Measurements from ENCODE around the gene KPRP. TPM values are rescaled to one million over a fixed set of nuclear protein-coding genes. Genes with fewer than 3 reads are reported as not detected.

Gene KPRP
- total RNA-seq, 2 experiments from 2014 or later: not detected

DNA sequence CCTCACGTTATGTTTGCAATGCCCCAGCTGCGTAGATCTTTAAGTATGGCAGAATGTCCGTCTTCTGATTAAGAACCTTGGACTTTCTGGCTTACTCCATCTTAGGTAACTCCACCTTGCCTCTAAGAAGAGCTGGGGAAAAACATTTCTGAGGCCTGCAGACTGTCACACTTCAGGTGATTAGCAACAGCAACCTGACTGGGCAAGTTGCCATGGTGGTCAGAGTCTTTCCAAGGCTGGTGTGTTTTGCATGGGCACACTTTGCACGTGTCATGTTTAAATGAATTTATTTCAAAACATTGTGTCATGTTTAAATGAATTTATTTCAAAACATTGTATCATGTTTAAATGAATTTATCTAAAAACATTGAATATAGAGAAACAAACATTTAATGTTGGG is 811 bp downstream of the KPRP start:
- no peak overlapping the region for H3K4me3 Mint-ChIP-seq
- no peaks in the 10 kb centered on the region for H3K9me3 Mint-ChIP-seq
- no peak overlapping the region for H3K27ac Mint-ChIP-seq
- peaks cover 33% of the 10 kb centered on the region for H3K27me3 Mint-ChIP-seq
- H3K36me3 Mint-ChIP-seq: no peaks in the 10 kb centered on the region
- H3K4me1 Mint-ChIP-seq: no peaks in the 10 kb centered on the region
- no peak for DNase-seq

DNA sequence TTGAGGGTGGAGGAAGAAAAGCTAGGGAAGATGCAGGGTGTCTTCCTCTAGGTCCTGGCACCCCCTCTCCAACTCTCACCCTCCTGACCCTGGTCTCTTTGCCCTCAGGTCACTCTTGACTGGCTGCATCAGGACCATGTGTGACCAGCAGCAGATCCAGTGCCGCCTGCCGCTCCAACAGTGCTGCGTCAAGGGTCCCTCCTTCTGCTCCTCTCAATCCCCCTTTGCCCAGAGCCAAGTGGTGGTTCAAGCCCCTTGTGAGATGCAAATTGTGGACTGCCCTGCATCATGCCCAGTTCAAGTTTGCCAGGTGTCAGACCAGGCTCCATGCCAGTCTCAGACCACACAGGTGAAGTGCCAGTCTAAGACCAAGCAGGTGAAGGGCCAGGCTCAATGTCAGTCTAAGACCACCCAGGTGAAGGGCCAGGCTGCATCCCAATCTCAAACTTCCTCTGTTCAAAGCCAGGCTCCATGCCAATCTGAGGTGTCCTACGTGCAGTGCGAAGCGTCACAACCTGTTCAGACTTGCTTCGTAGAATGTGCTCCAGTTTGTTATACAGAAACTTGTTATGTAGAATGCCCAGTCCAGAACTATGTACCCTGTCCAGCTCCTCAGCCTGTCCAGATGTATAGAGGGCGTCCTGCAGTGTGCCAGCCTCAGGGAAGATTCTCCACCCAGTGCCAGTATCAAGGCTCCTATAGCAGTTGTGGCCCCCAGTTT is 1.8 kb downstream of the KPRP start:
- Mint-ChIP-seq H3K27me3 (peaks cover 23% of the 10 kb centered on the region), H3K36me3 (no peaks in the 10 kb centered on the region), H3K4me3 (no peak overlapping the region), H3K4me1 (no peaks in the 10 kb centered on the region), H3K9me3 (no peaks in the 10 kb centered on the region), H3K27ac (no peak overlapping the region)
- DNase-seq: no peak

DNA sequence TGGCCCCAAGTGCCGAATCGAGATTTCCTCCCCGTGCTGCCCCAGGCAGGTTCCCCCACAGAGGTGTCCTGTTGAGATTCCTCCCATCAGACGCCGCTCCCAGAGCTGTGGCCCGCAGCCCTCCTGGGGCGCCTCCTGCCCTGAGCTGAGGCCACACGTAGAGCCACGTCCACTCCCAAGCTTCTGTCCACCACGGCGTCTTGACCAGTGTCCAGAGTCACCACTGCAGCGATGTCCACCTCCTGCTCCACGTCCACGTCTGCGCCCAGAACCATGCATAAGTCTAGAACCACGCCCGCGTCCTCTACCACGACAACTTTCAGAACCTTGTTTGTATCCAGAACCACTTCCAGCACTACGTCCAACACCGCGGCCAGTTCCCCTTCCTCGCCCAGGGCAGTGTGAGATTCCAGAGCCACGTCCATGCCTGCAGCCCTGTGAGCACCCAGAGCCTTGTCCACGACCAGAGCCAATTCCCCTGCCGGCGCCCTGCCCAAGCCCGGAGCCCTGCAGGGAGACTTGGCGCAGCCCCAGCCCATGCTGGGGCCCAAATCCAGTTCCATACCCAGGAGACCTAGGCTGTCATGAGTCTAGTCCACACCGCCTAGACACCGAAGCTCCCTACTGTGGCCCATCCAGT is 2.8 kb downstream of the KPRP start:
- H3K27ac Mint-ChIP-seq: no peak overlapping the region
- no peak overlapping the region for H3K4me3 Mint-ChIP-seq
- no peaks in the 10 kb centered on the region for H3K36me3 Mint-ChIP-seq
- H3K27me3 Mint-ChIP-seq: peaks cover 19% of the 10 kb centered on the region
- H3K4me1 Mint-ChIP-seq: no peaks in the 10 kb centered on the region
- DNase-seq: no peak
- H3K9me3 Mint-ChIP-seq: no peaks in the 10 kb centered on the region

DNA sequence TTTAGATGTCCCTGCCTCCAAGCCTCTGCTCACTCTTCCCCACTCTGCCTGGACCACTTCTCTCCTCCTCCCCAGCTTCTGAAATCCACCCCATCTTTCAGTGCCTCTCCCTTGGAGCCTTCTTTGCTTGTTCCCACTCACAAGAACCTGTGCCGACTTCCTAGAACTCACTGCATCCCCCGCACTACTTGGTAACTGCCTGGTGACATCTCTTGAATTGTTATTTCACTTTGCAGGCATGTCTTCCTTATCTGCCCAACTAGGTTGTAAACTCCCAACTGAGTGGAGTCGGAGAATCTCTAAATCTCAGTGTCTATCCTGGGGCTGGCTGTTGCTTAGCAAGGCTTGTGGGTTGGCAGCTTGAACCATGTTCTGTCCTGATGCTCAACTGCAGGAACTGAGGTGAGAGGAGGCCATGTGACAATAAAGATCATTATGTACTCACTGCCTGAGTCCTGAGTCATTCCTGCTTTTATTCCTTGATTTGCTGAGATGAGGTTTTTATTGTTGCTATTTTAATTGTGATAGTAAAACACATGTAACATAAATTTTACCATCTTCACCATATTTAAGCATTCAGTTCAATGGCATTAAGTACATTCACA is 3.9 kb downstream of the KPRP start:
- H3K4me1 Mint-ChIP-seq: no peaks in the 10 kb centered on the region
- no peak overlapping the region for H3K4me3 Mint-ChIP-seq

DNA sequence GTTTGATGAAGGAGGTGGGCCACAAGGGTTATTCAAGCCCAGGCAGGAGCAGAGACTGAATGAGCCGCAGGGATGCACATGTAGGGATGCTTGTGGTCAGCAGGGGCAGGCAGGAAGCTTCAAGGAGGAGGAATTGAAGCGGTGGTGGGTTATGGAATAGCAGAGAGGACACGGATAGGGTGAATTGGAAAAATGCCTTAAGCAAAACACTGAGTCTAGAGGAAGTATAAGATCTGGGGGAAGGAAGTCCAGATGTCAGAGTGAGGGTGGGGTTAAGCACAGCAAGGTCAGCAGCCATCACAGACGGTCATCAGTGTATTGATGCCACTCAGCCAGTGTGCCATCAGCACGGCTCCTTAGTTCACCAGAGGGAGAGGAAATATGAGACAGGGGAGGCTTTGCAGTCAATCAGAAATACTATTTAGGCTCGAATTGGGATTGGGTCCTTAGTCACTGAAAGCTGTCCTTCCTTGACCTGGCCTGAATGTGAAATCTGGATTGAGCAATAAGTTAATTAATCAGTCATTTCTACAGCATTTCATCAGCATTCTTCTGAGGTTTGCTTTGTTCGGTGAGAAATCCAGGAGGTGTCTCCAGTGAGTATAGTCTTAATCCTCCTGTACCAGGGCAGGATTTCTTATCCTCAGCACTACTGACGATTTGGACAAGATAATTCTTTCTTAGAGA is 11.2 kb downstream of the KPRP start:
- H3K4me3 Mint-ChIP-seq: no peak overlapping the region
- H3K4me1 Mint-ChIP-seq: no peaks in the 10 kb centered on the region
- no peak for DNase-seq
- peaks cover 4% of the 10 kb centered on the region for H3K27me3 Mint-ChIP-seq
- H3K9me3 Mint-ChIP-seq: no peaks in the 10 kb centered on the region
- H3K27ac Mint-ChIP-seq: no peak overlapping the region
- H3K36me3 Mint-ChIP-seq: peaks cover 2% of the 10 kb centered on the region

More for the DNA sequence above, 3.9 kb downstream of the KPRP start:
- Mint-ChIP-seq H3K36me3 (no peaks in the 10 kb centered on the region), H3K27me3 (peaks cover 16% of the 10 kb centered on the region), H3K9me3 (no peaks in the 10 kb centered on the region), H3K27ac (no peak overlapping the region)
- DNase-seq: no peak

DNA sequence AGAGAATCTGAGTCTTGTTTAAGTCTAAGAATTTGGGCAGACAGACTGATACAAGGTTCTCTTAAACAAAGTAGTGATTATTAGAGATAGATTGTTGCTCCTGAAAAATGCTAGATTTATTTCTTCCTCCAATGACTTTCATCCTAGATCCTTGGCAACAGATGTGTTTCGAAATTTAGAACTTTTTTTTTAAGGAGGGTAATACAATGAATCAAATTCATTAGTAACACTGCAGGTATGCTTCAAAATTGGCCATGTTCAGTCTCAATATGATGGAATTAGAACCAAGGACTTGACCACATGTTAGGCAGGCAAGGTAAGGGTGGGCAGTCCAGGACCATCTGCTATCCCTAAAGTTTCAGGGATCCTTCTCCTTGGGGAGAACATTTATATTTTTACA is 12.6 kb downstream of the KPRP start:
- Mint-ChIP-seq H3K9me3 (no peaks in the 10 kb centered on the region), H3K27ac (no peak overlapping the region), H3K36me3 (peaks cover 2% of the 10 kb centered on the region), H3K4me1 (no peaks in the 10 kb centered on the region), H3K4me3 (no peak overlapping the region), H3K27me3 (peaks cover 6% of the 10 kb centered on the region)
- no peak for DNase-seq

DNA sequence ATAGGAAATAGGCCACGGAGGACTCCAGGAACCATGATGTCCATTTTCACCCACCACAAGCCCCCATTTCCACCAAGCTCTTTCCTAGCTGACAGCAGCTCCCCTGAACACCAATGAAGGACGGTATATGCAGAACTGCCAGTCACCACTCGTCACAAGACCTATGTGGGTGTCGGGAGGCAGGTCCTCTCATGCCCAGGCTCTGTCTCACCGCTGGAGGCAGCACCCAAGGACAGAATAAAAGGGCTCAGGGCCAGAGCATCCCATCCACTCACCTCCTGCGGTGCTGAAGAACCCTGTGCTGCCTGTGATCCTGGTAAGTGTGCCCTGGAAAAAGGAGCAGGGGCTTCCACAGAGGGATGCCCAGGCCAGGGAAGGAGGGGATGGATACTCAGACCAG is 17.1 kb downstream of the KPRP start, which contains the start of gene LCE1F:
TSS of gene LCE1F (plus strand) at position 266 of the 400 bp plus-strand sequence. CDS start 1,232 bp downstream, outside the sequence.
- no peaks in the 10 kb centered on the region for H3K9me3 Mint-ChIP-seq
- DNase-seq: no peak
- H3K36me3 Mint-ChIP-seq: peaks cover 2% of the 10 kb centered on the region
- H3K4me1 Mint-ChIP-seq: no peaks in the 10 kb centered on the region
- H3K27ac Mint-ChIP-seq: no peak within 1 kb of the TSS
- H3K27me3 Mint-ChIP-seq: peaks cover 15% of the 10 kb centered on the region
- no peak within 1 kb of the TSS for H3K4me3 Mint-ChIP-seq

DNA sequence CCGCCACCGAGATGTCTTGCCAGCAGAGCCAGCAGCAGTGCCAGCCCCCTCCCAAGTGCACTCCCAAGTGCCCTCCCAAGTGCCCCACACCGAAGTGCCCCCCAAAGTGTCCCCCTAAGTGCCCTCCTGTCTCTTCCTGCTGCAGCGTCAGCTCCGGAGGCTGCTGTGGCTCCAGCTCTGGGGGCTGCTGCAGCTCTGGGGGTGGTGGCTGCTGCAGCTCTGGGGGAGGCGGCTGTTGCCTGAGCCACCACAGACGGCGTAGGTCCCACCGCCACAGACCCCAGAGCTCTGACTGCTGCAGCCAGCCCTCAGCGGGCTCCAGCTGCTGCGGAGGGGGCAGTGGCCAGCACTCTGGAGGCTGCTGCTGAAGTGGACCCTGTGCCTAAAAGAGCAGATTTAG is 18.5 kb downstream of the KPRP start:
- H3K4me1 Mint-ChIP-seq: no peaks in the 10 kb centered on the region
- no peak overlapping the region for H3K4me3 Mint-ChIP-seq
- H3K9me3 Mint-ChIP-seq: no peaks in the 10 kb centered on the region
- no peak overlapping the region for H3K27ac Mint-ChIP-seq
- H3K36me3 Mint-ChIP-seq: peaks cover 2% of the 10 kb centered on the region
- DNase-seq: no peak
- peaks cover 15% of the 10 kb centered on the region for H3K27me3 Mint-ChIP-seq

DNA sequence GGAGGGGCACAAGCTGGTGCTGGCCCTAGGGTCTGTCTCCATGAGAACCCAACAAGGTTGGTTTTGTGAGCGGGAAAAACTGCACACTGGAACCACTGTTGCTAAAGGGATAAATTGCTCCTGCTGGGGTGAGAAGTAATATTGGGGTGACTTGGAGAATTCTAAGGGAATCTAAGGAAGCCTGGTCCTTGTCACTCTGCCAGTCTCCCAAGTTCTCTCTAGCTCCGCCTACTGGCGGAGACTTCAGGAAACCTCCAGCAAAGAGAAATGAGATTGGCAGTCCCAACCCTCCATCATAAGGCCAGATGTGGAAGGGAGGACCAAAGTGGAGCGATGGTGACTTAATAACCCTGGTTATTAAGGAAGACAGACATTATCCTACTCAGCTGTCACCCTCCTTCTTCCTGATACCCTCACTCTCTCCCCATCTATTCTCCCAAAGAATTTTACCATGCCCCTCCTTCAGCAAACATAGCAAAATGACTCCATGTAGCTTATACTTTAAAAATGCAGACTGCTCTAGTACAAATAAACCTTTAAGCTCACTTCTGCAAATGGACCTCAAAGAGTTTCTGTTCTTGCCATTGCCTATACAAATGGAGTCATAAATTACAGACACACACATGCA is 19.8 kb downstream of the KPRP start:
- Mint-ChIP-seq H3K27ac (no peak overlapping the region), H3K4me1 (no peaks in the 10 kb centered on the region), H3K4me3 (no peak overlapping the region), H3K27me3 (peaks cover 21% of the 10 kb centered on the region), H3K36me3 (no peaks in the 10 kb centered on the region), H3K9me3 (no peaks in the 10 kb centered on the region)
- DNase-seq: no peak

DNA sequence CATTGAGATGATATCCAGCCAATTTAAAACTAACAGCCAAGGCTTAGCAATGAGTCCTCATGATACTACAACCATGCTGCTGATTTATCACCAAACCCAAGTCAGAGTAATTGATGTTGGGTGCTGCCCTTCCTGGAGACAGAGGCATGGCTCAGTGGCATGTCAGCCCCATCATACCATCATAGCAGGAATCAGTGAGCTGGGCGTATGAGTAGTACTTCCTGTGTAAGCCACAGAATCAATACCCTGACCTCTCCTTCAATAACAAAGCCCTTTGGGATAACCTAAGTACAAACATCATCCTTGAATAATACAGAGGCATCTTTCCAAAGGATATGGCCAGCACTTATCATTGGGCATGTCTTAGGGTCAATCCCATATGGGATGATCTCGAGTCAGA is 25.3 kb downstream of the KPRP start:
- no peaks in the 10 kb centered on the region for H3K9me3 Mint-ChIP-seq
- H3K27me3 Mint-ChIP-seq: peaks cover 37% of the 10 kb centered on the region
- no peak overlapping the region for H3K4me3 Mint-ChIP-seq
- H3K27ac Mint-ChIP-seq: no peak overlapping the region
- H3K4me1 Mint-ChIP-seq: no peaks in the 10 kb centered on the region
- H3K36me3 Mint-ChIP-seq: no peaks in the 10 kb centered on the region
- no peak for DNase-seq

DNA sequence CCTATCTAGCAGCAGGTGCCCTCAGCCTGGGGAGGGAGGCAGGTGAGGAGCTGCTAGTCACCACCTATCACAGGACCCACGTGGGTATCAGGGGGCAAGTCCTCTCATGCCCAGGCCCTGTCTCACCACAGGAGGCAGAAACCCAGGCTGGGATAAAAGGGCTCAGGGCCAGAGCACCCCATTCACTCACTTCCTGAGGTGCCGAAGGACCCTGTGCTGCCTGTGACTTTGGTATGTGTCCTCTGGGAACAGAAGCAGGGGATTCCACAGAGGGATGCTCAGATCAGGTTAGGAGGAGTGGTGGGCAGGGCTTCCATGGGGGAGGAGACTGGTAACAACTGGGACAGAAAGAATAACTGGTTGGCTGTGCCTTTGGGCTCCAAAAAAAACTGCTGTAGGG is 28.3 kb downstream of the KPRP start, which contains the start of gene LCE1E:
TSS of gene LCE1E (plus strand) at position 181 of the 400 bp plus-strand sequence. CDS start 1,043 bp downstream, outside the sequence.
- Mint-ChIP-seq H3K9me3 (no peaks in the 10 kb centered on the region), H3K4me1 (no peaks in the 10 kb centered on the region), H3K36me3 (no peaks in the 10 kb centered on the region), H3K27me3 (peaks cover 41% of the 10 kb centered on the region), H3K27ac (no peak within 1 kb of the TSS), H3K4me3 (no peak within 1 kb of the TSS)
- no peak for DNase-seq

DNA sequence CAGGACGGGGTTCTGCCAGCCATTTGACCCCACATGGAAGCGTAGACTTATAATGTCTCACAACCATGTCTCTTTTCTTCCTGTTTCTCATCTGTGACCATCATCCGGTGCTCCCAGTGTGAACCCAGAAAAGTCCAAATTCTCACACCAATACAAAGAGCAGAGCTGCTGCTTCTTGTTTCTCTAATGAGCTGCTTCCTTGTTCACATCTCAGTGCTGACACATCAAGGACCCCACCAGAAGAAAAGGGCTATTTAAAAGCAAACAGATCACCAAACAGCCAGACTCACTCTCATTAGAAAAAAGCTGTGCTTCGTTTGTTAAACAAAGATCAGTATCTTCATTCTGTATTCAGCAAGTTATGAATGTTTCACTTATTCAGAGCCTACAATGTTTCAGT is 37.9 kb downstream of the KPRP start:
- H3K9me3 Mint-ChIP-seq: no peaks in the 10 kb centered on the region
- no peak for DNase-seq

DNA sequence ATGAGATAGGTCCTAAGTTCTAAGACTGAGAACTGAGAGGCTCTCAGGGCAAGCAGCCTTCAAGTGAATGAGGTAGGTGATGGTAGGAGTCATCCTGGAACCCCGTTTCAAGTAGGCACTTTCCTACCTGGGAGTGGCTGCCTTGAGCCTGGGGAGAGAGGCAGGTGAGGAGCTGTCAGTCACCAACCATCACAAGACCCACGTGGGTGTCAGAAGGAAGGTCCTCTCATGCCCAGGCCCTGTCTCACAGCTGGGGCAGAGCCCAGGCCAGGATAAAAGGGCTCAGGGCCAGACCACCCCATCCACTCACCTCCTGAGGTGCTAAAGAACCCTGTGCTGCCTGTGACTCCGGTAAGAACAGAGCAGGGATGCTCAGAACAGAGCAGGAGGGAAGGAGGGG is 38.6 kb downstream of the KPRP start, which contains the start of gene LCE1D:
TSS of gene LCE1D (plus strand) at position 301 of the 400 bp plus-strand sequence. CDS start 1,074 bp downstream, outside the sequence.
- no peaks in the 10 kb centered on the region for H3K9me3 Mint-ChIP-seq
- H3K27me3 Mint-ChIP-seq: peaks cover 29% of the 10 kb centered on the region
- H3K4me3 Mint-ChIP-seq: no peak within 1 kb of the TSS
- no peaks in the 10 kb centered on the region for H3K36me3 Mint-ChIP-seq
- DNase-seq: no peak
- no peak within 1 kb of the TSS for H3K27ac Mint-ChIP-seq
- no peaks in the 10 kb centered on the region for H3K4me1 Mint-ChIP-seq

More for the DNA sequence above, 37.9 kb downstream of the KPRP start:
- no peaks in the 10 kb centered on the region for H3K4me1 Mint-ChIP-seq
- no peak overlapping the region for H3K27ac Mint-ChIP-seq
- H3K27me3 Mint-ChIP-seq: peaks cover 25% of the 10 kb centered on the region
- H3K36me3 Mint-ChIP-seq: no peaks in the 10 kb centered on the region
- no peak overlapping the region for H3K4me3 Mint-ChIP-seq

DNA sequence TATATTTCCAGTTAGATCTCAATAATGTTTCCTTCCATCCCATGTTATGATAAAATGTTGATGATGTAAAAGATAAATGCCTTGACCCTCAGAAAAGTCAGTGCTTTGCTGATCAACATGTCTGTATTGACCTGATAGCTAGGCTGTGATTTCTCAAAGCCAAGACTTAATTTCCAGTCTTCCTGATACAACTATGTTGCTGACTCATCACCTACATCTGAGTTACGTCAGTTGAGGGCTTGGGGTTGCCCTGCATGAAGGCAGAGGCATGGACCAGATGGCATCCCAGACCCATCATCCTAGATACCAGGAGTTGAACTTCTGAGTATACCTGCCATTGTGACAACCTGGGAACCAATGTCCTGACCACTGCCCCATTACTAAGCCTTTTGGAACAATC is 43.5 kb downstream of the KPRP start:
- Mint-ChIP-seq H3K27me3 (peaks cover 35% of the 10 kb centered on the region), H3K9me3 (no peaks in the 10 kb centered on the region), H3K27ac (no peak overlapping the region), H3K4me3 (no peak overlapping the region), H3K4me1 (no peaks in the 10 kb centered on the region), H3K36me3 (no peaks in the 10 kb centered on the region)
- no peak for DNase-seq
